ENCODE measurements around the gene MSMP.

The MSMP gene

GRCh38 chr9:35717132-35717870 lies 36.8 kb downstream of the MSMP start:
- DNase-seq: no peak

GRCh38 chr9:35716230-35716629 lies 37.8 kb downstream of the MSMP start:
- DNase-seq: no peak

- no peak for DNase-seq
Measured at GRCh38 chr9:35714579-35715252, 39.4 kb downstream of the MSMP start.

- DNase-seq: no peak
Measured at GRCh38 chr9:35714123-35714522, 40.0 kb downstream of the MSMP start.

GRCh38 chr9:35713578-35713977 lies 40.5 kb downstream of the MSMP start:
- no peak for DNase-seq

GRCh38 chr9:35712762-35713400 lies 41.2 kb downstream of the MSMP start:
- DNase-seq: no peak

GRCh38 chr9:35711501-35712428 lies 42.3 kb downstream of the MSMP start:
- DNase-seq: no peak

GRCh38 chr9:35710818-35711500 lies 43.1 kb downstream of the MSMP start:
- no peak for DNase-seq

- DNase-seq: no peak
Measured at GRCh38 chr9:35708146-35708545, 45.9 kb downstream of the MSMP start.

- no peak for DNase-seq
Measured at GRCh38 chr9:35706951-35707350, 47.1 kb downstream of the MSMP start.

- DNase-seq: no peak
Measured at GRCh38 chr9:35705836-35706430, 48.1 kb downstream of the MSMP start.

- no peak for DNase-seq
Measured at GRCh38 chr9:35705372-35705771, 48.7 kb downstream of the MSMP start.

- DNase-seq: no peak
Measured at GRCh38 chr9:35703906-35704672, 50.0 kb downstream of the MSMP start.
